ENCODE data around the gene ASCL5. TPM values are rescaled to one million over a fixed set of nuclear protein-coding genes. Genes with fewer than 3 reads are reported as not detected.

Gene ASCL5
- total and polyA plus RNA-seq, 9 of the 15 experiments (the other 6 are each of a cell fraction or from before 2014, with no cell fraction given): 0.09 TPM; not detected in 8

DNA sequence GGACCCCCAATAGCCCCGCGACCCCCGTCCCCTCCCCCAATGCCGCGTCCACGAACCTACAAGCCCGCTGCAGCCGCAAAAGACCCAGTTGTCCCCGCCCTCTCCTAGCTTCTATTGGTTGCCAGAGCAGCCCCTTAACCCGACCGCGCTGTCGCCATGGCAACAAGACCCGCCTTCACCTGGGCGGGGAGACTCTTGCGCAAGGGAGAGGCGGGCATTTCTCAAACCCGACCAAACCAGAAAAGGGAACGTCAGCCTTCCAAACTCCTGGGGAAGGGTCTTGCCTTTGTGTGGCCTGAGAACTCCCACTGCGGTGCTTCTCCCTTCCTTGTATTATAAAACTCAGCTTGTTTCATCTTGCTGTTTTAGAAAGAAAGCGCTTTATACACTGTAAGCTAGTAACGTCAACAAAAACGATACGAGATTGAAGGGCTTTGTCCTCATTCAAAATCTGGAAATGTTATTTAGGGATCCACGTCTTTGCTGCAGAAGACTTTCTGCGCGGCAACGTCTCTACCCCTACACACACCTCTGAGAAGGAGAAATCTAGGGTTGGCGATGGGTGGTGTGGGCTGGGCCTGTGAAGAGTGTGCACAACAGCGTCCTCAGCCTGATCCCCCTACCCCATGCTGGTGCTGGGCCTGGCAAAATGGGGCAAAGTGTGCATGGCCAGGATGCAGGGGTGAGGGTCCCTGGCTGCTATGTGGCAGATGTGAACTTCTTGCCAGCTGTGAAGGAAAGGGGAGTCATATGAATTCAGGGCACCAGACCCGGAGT, 27.6 kb upstream of the ASCL5 start, which contains the start of gene TMEM9 (continued):
- TF ChIP-seq TCF7 (IDR thresholded peaks at IDR 0.05; ENCODE audit: borderline replicate concordance) (no peak), FOXK2 (conservative IDR thresholded peaks at IDR 0.05 in 1 of 2, IDR thresholded peaks at IDR 0.05 in 1 of 2; ENCODE audit: low read depth in 2 of 2) (no peak; a peak in 1 of 4 replicates), ZNF146 (CRISPR knock-in tag; IDR thresholded peaks at IDR 0.05; ENCODE audit: unreplicated experiment) (no peak), TEAD4 (IDR thresholded peaks at IDR 0.05; ENCODE audit: low read length) (peak; percentile 55; the same call in 1 of the 2 replicates), TEAD4 (CRISPR knock-in tag; IDR thresholded peaks at IDR 0.05; ENCODE audit: borderline replicate concordance) (no peak), SMAD2 (IDR thresholded peaks at IDR 0.05; ENCODE audit: low read depth, low read length) (no peak), ZNF717 (CRISPR knock-in tag; IDR thresholded peaks at IDR 0.05) (no peak), ZNF41 (CRISPR knock-in tag; conservative IDR thresholded peaks at IDR 0.05) (no peak), ZNF347 (CRISPR knock-in tag; IDR thresholded peaks at IDR 0.05; ENCODE audit: low read depth) (no peak), NR1H2 (CRISPR knock-in tag; IDR thresholded peaks at IDR 0.05) (no peak), ZBTB12 (CRISPR knock-in tag; IDR thresholded peaks at IDR 0.05) (no peak; the same call in 1 of the 2 replicates), SRF (CRISPR knock-in tag; IDR thresholded peaks at IDR 0.05) (peak in 1 of 2 experiments; percentile 80; a peak in 2 of 4 replicates), XRCC4 (IDR thresholded peaks at IDR 0.05; ENCODE audit: extremely low read depth, insufficient read depth, insufficient read length) (no peak), SIX5 (IDR thresholded peaks at IDR 0.05; ENCODE audit: borderline replicate concordance in 1 of 2, insufficient read depth in 1 of 2, low read depth in 1 of 2, low read length in 2 of 2) (no peak), ZNF175 (CRISPR knock-in tag; IDR thresholded peaks at IDR 0.05; ENCODE audit: low read depth) (no peak), MCM3 (IDR thresholded peaks at IDR 0.05) (no peak), RB1 (IDR thresholded peaks at IDR 0.05; ENCODE audit: low read depth) (peak; percentile 80), U2AF2 (optimal IDR thresholded peaks at IDR 0.05; ENCODE audit: low read depth, low read length) (no peak), ZNF134 (CRISPR knock-in tag; conservative IDR thresholded peaks at IDR 0.05) (no peak), KHSRP (IDR thresholded peaks at IDR 0.05) (no peak), CBFB (CRISPR knock-in tag; IDR thresholded peaks at IDR 0.05) (peak; percentile 56; the same call in 1 of the 2 replicates), E2F3 (CRISPR knock-in tag; IDR thresholded peaks at IDR 0.05) (no peak)
- TF ChIP-seq, protein P1, sequence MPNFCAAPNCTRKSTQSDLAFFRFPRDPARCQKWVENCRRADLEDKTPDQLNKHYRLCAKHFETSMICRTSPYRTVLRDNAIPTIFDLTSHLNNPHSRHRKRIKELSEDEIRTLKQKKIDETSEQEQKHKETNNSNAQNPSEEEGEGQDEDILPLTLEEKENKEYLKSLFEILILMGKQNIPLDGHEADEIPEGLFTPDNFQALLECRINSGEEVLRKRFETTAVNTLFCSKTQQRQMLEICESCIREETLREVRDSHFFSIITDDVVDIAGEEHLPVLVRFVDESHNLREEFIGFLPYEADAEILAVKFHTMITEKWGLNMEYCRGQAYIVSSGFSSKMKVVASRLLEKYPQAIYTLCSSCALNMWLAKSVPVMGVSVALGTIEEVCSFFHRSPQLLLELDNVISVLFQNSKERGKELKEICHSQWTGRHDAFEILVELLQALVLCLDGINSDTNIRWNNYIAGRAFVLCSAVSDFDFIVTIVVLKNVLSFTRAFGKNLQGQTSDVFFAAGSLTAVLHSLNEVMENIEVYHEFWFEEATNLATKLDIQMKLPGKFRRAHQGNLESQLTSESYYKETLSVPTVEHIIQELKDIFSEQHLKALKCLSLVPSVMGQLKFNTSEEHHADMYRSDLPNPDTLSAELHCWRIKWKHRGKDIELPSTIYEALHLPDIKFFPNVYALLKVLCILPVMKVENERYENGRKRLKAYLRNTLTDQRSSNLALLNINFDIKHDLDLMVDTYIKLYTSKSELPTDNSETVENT (CRISPR knock-in tag; IDR thresholded peaks at IDR 0.05): no peak
- TF ChIP-seq, protein P2, sequence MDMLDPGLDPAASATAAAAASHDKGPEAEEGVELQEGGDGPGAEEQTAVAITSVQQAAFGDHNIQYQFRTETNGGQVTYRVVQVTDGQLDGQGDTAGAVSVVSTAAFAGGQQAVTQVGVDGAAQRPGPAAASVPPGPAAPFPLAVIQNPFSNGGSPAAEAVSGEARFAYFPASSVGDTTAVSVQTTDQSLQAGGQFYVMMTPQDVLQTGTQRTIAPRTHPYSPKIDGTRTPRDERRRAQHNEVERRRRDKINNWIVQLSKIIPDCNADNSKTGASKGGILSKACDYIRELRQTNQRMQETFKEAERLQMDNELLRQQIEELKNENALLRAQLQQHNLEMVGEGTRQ (CRISPR knock-in tag; IDR thresholded peaks at IDR 0.05): no peak
- TF ChIP-seq, protein P3, sequence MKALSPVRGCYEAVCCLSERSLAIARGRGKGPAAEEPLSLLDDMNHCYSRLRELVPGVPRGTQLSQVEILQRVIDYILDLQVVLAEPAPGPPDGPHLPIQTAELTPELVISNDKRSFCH (CRISPR knock-in tag; IDR thresholded peaks at IDR 0.05): no peak
- TF ChIP-seq, protein P3 (tag; IDR thresholded peaks at IDR 0.05): peak; percentile 79; the same call in 1 of the 2 replicates

Data from K562 (cell line).